ENCODE measurements around the gene SPEG.
"Not testable (repeated sequence)": the region's sequence is repeated elsewhere in the genome, so short reads cannot be mapped to it uniquely, and the experiment has no call there.

Gene SPEG

DNA sequence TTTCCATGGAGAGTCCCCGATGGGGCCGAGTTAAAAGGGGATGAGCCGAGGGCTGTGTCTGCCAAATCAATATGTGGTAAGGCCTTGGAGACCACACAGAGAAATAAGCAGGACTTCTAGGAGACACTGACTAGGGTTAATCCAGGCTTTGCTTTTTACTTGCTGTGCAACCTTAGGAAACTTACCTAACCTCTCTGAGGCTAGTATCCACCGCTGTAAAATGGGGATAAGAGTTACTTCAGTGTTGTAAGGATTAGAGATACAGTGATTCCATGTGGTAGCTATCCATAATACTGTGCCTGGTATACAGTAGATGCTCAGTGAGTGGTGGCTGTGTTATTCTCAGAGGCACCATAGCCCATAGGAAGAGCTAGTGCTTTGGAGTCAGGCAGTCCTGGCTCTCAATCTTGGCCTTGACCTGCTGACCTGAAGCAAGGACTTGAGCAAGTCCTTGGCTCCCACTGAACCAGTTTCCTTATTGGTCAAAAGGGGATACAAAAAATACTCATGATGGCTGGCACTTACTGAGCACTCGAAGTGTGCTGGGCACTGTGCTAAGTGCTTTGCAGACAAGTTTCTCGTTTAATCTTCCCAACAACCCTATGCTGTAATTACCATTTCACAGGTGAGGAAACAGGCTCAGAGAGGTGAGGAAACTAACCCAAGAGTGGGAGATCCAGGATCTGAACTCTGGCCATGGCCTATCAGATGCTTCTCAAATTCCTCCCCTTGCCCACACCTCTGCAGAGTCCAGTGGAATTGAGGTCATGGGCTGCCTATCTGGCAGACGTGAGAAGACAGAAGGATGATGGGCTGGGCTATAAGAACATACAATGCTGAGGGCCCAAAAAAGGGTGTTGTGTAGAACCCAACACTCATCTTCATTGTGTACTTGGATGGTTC, 28.4 kb upstream of the SPEG start:
- H3K4me1 ChIP-seq (ENCODE audit: control insufficient read depth in 1 of 2, insufficient read depth in 2 of 2, low read length in 2 of 2): peaks cover 0 to 8% of the 10 kb centered on the region in 2 donors
- H3K9me3 ChIP-seq (ENCODE audit: control insufficient read depth in 1 of 2, low read length in 2 of 2): no peaks in the 10 kb centered on the region
- H3K27me3 ChIP-seq (ENCODE audit: low read depth, low read length): no peaks in the 10 kb centered on the region
- peak overlapping the region in 1 of 2 donors; percentile 30 for H3K4me3 ChIP-seq (ENCODE audit: low read depth in 1 of 2, low read length in 2 of 2)
- H3K36me3 ChIP-seq (ENCODE audit: control insufficient read depth in 1 of 2, insufficient read depth in 2 of 2, low read length in 2 of 2): no peaks in the 10 kb centered on the region
- H3K27ac ChIP-seq (ENCODE audit: low read length): peak overlapping the region; percentile 92

DNA sequence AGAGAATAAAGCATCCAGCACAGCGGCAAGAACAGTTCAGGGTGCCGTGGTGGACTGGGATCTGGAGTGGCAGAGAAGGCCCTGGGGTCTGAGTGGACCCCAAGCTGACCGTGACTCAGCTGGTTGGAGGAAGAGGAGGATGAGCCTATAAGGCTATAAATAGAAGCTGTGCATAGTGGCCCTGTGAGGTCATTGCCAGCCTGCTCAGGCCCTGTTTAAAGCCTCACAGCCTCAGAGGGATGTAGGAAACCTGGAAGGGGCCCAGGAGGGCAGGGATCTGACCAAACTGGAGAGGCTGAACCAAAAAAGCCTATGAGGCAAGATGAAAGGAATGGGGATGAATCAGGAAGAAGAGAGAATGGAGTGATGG, 27.8 kb upstream of the SPEG start:
- H3K27me3 ChIP-seq (ENCODE audit: low read depth, low read length): no peaks in the 10 kb centered on the region
- H3K27ac ChIP-seq (ENCODE audit: low read length): peak overlapping the region; percentile 92
- H3K9me3 ChIP-seq (ENCODE audit: control insufficient read depth in 1 of 2, low read length in 2 of 2): no peaks in the 10 kb centered on the region
- H3K36me3 ChIP-seq (ENCODE audit: control insufficient read depth in 1 of 2, insufficient read depth in 2 of 2, low read length in 2 of 2): no peaks in the 10 kb centered on the region
- peaks cover 0 to 8% of the 10 kb centered on the region in 2 donors for H3K4me1 ChIP-seq (ENCODE audit: control insufficient read depth in 1 of 2, insufficient read depth in 2 of 2, low read length in 2 of 2)
- H3K4me3 ChIP-seq (ENCODE audit: low read depth in 1 of 2, low read length in 2 of 2): peak overlapping the region in 1 of 2 donors; percentile 30

DNA sequence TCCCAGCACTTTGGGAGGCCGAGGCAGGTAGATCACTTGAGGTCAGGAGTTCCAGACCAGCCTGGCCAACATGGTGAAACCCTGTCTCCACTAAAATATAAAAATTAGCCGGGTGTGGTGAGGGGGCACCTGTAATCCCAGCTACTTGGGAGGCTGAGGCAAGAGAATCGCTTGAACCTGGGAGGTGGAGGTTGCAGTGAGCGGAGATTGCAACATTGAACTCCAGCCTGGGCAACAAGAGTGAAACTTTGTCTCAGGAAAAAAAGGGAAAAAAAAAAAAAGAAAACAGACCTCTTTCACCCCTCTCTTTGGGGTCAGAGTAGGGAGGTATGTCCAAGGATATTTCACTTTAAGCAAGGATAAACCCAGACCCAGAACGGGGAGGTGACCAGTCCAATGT, 27.3 kb upstream of the SPEG start:
- H3K36me3 ChIP-seq (ENCODE audit: control insufficient read depth in 1 of 2, insufficient read depth in 2 of 2, low read length in 2 of 2); H3K4me3 ChIP-seq (ENCODE audit: low read depth in 1 of 2, low read length in 2 of 2); H3K9me3 ChIP-seq (ENCODE audit: control insufficient read depth in 1 of 2, low read length in 2 of 2); H3K27me3 ChIP-seq (ENCODE audit: low read depth, low read length); H3K4me1 ChIP-seq (ENCODE audit: control insufficient read depth in 1 of 2, insufficient read depth in 2 of 2, low read length in 2 of 2): not testable (repeated sequence)
- H3K27ac ChIP-seq (ENCODE audit: low read length): peak overlapping the region; percentile 92

DNA sequence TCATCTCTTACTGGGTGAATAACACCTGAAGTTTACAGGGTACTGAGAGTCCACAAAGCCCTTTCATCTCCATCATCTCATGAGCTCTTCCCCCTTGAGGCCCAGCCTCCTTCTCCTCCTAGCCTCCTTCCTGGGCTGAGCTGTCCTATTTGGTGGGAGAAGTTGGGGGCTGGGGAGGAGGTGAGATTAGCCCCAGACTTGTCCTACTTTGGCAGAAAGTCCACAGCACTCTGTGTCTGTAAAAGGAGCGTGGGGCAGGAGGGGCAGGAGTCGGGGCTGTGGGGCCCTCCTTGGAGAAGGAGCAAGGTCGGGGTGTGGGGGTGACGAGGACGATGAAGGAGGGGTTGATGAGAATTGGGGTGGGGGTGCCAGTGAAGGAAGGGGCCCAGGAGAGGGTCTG, 26.4 kb upstream of the SPEG start:
- peak overlapping the region; percentile 92 for H3K27ac ChIP-seq (ENCODE audit: low read length)
- peaks cover 0 to 2% of the 10 kb centered on the region in 2 donors for H3K4me1 ChIP-seq (ENCODE audit: control insufficient read depth in 1 of 2, insufficient read depth in 2 of 2, low read length in 2 of 2)
- H3K4me3 ChIP-seq (ENCODE audit: low read depth in 1 of 2, low read length in 2 of 2): peak overlapping the region in 1 of 2 donors; percentile 17

DNA sequence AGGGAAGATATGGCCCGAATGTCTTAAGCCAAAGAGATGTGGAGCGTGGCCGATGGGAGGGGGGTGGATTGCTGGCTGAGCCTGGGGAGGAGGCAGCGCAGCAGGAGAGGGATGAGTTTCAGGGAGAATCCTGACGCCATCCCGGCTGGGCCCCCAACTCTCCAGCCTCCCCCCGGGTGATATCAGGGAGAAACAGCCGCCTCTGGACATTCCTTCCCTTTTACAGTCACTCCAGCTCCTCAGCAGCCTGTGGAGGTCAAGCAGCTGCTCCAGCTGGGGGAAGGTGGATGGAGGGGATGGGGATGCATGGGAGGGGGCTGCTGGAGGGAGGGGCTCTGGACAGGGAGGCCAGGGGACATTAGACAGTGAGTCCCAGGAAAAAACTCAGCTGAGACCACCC, 26.0 kb upstream of the SPEG start:
- H3K36me3 ChIP-seq (ENCODE audit: control insufficient read depth in 1 of 2, insufficient read depth in 2 of 2, low read length in 2 of 2): no peaks in the 10 kb centered on the region
- H3K9me3 ChIP-seq (ENCODE audit: control insufficient read depth in 1 of 2, low read length in 2 of 2): no peaks in the 10 kb centered on the region
- peak overlapping the region; percentile 92 for H3K27ac ChIP-seq (ENCODE audit: low read length)
- H3K4me3 ChIP-seq (ENCODE audit: low read depth in 1 of 2, low read length in 2 of 2): peak overlapping the region in 1 of 2 donors; percentile 17
- no peaks in the 10 kb centered on the region for H3K4me1 ChIP-seq (ENCODE audit: control insufficient read depth in 1 of 2, insufficient read depth in 2 of 2, low read length in 2 of 2)
- no peaks in the 10 kb centered on the region for H3K27me3 ChIP-seq (ENCODE audit: low read depth, low read length)

More for the DNA sequence above, 26.4 kb upstream of the SPEG start:
- no peaks in the 10 kb centered on the region for H3K27me3 ChIP-seq (ENCODE audit: low read depth, low read length)
- no peaks in the 10 kb centered on the region for H3K9me3 ChIP-seq (ENCODE audit: control insufficient read depth in 1 of 2, low read length in 2 of 2)
- no peaks in the 10 kb centered on the region for H3K36me3 ChIP-seq (ENCODE audit: control insufficient read depth in 1 of 2, insufficient read depth in 2 of 2, low read length in 2 of 2)

DNA sequence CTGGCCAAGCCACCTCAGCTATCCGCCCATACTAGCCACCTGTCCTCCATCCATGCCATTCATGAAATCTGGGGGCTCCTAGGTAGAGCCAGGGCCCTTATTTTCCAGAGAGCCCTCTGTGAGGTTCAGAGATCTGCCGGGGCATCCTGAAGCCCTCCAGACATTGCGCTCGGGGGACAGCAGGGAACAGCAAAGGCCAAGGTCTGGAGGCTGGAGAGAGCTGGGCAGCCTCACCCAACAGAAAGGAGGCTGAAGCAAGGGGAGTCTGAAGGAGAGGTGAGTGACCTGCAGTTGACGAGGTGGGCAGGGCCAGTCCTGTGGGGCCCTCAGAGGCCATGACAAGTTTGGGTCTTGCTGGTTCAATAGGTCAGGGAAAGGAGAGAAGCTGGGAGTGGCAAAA, 25.0 kb upstream of the SPEG start:
- no peaks in the 10 kb centered on the region for H3K27me3 ChIP-seq (ENCODE audit: low read depth, low read length)
- H3K4me3 ChIP-seq (ENCODE audit: low read depth in 1 of 2, low read length in 2 of 2): peak overlapping the region in 1 of 2 donors; percentile 17
- H3K27ac ChIP-seq (ENCODE audit: low read length): peak overlapping the region; percentile 92
- no peaks in the 10 kb centered on the region for H3K36me3 ChIP-seq (ENCODE audit: control insufficient read depth in 1 of 2, insufficient read depth in 2 of 2, low read length in 2 of 2)
- H3K4me1 ChIP-seq (ENCODE audit: control insufficient read depth in 1 of 2, insufficient read depth in 2 of 2, low read length in 2 of 2): no peaks in the 10 kb centered on the region
- H3K9me3 ChIP-seq (ENCODE audit: control insufficient read depth in 1 of 2, low read length in 2 of 2): no peaks in the 10 kb centered on the region

DNA sequence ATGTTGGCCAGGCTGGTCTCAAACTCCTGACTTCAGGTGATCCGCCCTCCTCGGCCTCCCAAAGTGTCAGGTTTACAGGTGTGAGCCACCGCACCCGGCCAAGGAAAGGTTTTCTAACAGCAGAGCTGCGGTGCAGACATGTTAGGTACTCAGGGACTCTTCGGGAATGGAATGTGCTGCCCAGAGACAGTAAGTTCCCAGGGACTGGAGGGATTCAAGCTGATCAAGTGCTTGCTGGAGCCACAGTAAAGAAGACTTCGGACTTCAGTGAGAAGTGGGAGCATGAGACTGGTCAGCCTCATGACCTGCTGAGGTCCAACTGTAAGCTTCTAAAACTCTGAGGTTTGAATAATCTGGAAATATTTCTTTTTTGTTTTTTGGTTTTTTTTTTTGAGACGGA, 24.3 kb upstream of the SPEG start:
- no peaks in the 10 kb centered on the region for H3K9me3 ChIP-seq (ENCODE audit: control insufficient read depth in 1 of 2, low read length in 2 of 2)
- H3K27me3 ChIP-seq (ENCODE audit: low read depth, low read length): no peaks in the 10 kb centered on the region
- H3K36me3 ChIP-seq (ENCODE audit: control insufficient read depth in 1 of 2, insufficient read depth in 2 of 2, low read length in 2 of 2): no peaks in the 10 kb centered on the region
- H3K4me1 ChIP-seq (ENCODE audit: control insufficient read depth in 1 of 2, insufficient read depth in 2 of 2, low read length in 2 of 2): no peaks in the 10 kb centered on the region
- H3K4me3 ChIP-seq (ENCODE audit: low read depth in 1 of 2, low read length in 2 of 2): peak overlapping the region in 1 of 2 donors; percentile 17
- H3K27ac ChIP-seq (ENCODE audit: low read length): peak overlapping the region; percentile 92

DNA sequence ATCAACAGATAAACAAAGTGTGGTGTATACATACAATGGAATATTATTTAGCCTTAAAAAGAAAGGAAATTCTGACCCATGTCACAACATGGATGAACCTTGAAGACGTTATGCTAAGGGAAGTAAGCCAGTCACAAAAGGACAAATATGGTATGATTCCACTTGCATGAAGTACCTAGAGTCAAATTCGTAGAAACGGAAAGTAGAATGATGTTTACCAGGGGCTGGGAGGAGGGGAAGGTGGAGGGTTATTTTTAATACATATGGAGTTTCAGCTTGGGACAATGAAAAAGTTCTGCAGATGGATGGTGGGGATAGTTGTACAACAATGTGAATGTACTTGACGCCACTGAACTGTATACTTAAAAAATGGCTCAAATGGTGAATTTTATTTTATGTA, 19.8 kb upstream of the SPEG start:
- Histone ChIP-seq H3K4me3 (ENCODE audit: low read depth in 1 of 2, low read length in 2 of 2) (no peak overlapping the region), H3K27me3 (ENCODE audit: low read depth, low read length) (peaks cover 9% of the 10 kb centered on the region), H3K27ac (ENCODE audit: low read length) (peak overlapping the region; percentile 90)

DNA sequence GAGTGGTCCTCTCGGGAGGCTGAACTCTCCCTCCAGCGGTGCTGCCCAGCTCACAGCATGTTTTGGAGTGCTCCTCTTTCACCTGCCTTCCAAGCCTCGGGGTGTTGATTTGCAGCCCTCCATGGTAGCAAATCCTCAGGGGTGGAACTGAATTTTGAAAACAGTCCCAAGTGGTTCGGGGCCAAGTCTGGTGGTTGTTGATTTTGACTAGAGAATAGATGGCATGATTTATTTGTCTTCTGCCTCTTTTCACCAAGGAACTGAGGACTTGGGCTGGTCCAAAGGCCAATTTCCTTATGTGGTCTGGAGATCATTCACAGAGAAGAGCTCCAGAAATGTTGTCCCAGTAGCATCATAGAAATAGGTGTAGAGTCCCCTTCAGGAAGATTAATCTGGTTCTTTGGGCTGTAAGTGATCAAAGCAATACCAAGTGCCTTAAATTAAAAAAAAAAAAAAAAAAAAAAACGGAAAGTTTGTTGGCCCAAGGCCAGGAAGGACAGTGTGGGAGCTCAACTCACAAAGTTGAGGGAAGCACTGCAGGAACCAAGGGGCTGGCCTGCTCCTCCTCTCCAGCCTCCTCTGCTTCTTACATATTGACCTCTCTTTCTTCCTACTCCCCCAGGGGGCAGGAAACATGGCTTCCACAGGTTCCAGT, 18.9 kb upstream of the SPEG start:
- peak overlapping the region; percentile 90 for H3K27ac ChIP-seq (ENCODE audit: low read length)
- no peaks in the 10 kb centered on the region for H3K4me1 ChIP-seq (ENCODE audit: control insufficient read depth in 1 of 2, insufficient read depth in 2 of 2, low read length in 2 of 2)
- H3K27me3 ChIP-seq (ENCODE audit: low read depth, low read length): peaks cover 9% of the 10 kb centered on the region
- H3K4me3 ChIP-seq (ENCODE audit: low read depth in 1 of 2, low read length in 2 of 2): no peak overlapping the region
- no peaks in the 10 kb centered on the region for H3K9me3 ChIP-seq (ENCODE audit: control insufficient read depth in 1 of 2, low read length in 2 of 2)
- H3K36me3 ChIP-seq (ENCODE audit: control insufficient read depth in 1 of 2, insufficient read depth in 2 of 2, low read length in 2 of 2): peaks cover 0 to under 1% of the 10 kb centered on the region in 2 donors

More for the DNA sequence above, 19.8 kb upstream of the SPEG start:
- no peaks in the 10 kb centered on the region for H3K36me3 ChIP-seq (ENCODE audit: control insufficient read depth in 1 of 2, insufficient read depth in 2 of 2, low read length in 2 of 2)
- H3K9me3 ChIP-seq (ENCODE audit: control insufficient read depth in 1 of 2, low read length in 2 of 2): no peaks in the 10 kb centered on the region
- no peaks in the 10 kb centered on the region for H3K4me1 ChIP-seq (ENCODE audit: control insufficient read depth in 1 of 2, insufficient read depth in 2 of 2, low read length in 2 of 2)

DNA sequence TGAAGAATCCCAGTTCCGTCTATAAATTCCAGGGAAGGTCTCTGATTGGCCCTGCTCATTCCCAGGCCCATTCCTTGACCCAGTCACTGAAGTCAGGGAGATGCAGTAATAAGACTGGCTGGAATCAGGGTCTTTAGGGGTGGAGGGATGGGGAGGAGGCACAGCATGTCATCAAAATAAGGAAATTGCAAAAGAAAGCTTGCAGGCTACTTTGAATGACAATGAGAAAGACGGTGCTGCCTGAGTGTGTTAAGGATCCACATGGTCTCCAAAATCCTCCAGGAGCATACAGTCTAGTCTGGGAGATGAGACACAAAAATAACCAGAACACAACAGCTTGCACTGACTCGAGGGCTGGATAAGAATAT, 18.4 kb upstream of the SPEG start:
- peaks cover 9% of the 10 kb centered on the region for H3K27me3 ChIP-seq (ENCODE audit: low read depth, low read length)
- H3K4me3 ChIP-seq (ENCODE audit: low read depth in 1 of 2, low read length in 2 of 2): no peak overlapping the region
- peak overlapping the region; percentile 90 for H3K27ac ChIP-seq (ENCODE audit: low read length)
- H3K36me3 ChIP-seq (ENCODE audit: control insufficient read depth in 1 of 2, insufficient read depth in 2 of 2, low read length in 2 of 2): peaks cover 0 to 5% of the 10 kb centered on the region in 2 donors
- no peaks in the 10 kb centered on the region for H3K9me3 ChIP-seq (ENCODE audit: control insufficient read depth in 1 of 2, low read length in 2 of 2)
- H3K4me1 ChIP-seq (ENCODE audit: control insufficient read depth in 1 of 2, insufficient read depth in 2 of 2, low read length in 2 of 2): no peaks in the 10 kb centered on the region

DNA sequence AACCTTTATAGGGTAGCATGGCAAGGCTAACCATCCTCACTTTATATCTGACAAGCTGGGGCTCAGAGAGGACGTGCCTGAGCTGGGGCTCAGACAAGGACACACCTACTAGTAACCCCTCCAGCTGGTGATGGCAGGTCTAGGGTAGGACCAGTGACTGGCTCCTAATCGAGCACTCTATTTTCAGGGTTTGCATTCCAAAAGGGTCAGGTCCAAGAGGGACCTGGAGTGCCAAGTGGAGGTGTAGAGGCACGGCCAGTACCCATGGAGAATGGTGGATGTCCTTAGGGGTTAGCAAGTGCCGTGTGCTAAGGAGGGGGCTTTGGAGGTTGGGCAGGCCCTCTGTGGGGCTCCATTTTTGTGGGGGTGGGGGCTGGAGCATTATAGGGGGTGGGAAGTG, 17.7 kb upstream of the SPEG start:
- Histone ChIP-seq H3K27me3 (ENCODE audit: low read depth, low read length) (peaks cover 9% of the 10 kb centered on the region), H3K36me3 (ENCODE audit: control insufficient read depth in 1 of 2, insufficient read depth in 2 of 2, low read length in 2 of 2) (peaks cover 1 to 5% of the 10 kb centered on the region in 2 donors), H3K4me3 (ENCODE audit: low read depth in 1 of 2, low read length in 2 of 2) (peak overlapping the region in 1 of 2 donors; percentile 32), H3K9me3 (ENCODE audit: control insufficient read depth in 1 of 2, low read length in 2 of 2) (no peaks in the 10 kb centered on the region), H3K27ac (ENCODE audit: low read length) (peak overlapping the region; percentile 90), H3K4me1 (ENCODE audit: control insufficient read depth in 1 of 2, insufficient read depth in 2 of 2, low read length in 2 of 2) (no peaks in the 10 kb centered on the region)
